SK-N-SH (cell line): ENCODE data around the gene TRPC4AP. TPM values are rescaled to one million over a fixed set of nuclear protein-coding genes. Genes with fewer than 3 reads are reported as not detected.

Experiments used
- CTCF ChIA-PET: fragments of 300-600, 350-600 bp; formaldehyde crosslinking; extraction: SDS; loops from one replicate; lab custom pipeline; 2021; lab: Yijun Ruan, JAX
- POLR2A ChIA-PET: fragments of 350-600 bp; sonication (Branson Sonifier 250); formaldehyde crosslinking; extraction: SDS; loops from one replicate; lab custom pipeline; 2020; ENCODE audit warnings: antibody characterized with exemption, inconsistent platforms; lab: Yijun Ruan, JAX
- DNase-seq: peaks from one replicate; pipeline ENCODE4 v3.0.0; 2012
- H2AFZ ChIP-seq: fragments of 200-600 bp; sonication (generic); 2 replicates; pipeline ENCODE4 v1.8.1; 2016; ENCODE audit warnings: antibody characterized with exemption, mild to moderate bottlenecking, low read depth
- H3F3A ChIP-seq: fragments of 200-600 bp; sonication (generic); replicated peaks from 2 replicates; pipeline ENCODE3; 2016; ENCODE audit warnings: antibody characterized with exemption, mild to moderate bottlenecking; ENCODE audit not compliant: insufficient read depth
- H3K27ac ChIP-seq, 2 experiments: fragments of 200-500 bp in 1 of 2; fragments of 200-600 bp in 1 of 2; sonication (Bioruptor generic) in 1 of 2; sonication (generic), shearing (Covaris generic) in 1 of 2; 2 replicates each; pipeline versions ENCODE4 v1.5.1 to v1.6.1; 2014 to 2016; ENCODE audit warnings: low read depth in 2 of 2, inconsistent platforms in 1 of 2, low read length in 1 of 2, mild to moderate bottlenecking in 1 of 2, mixed read lengths in 1 of 2
- H3K27me3 ChIP-seq: fragments of 200-600 bp; sonication (generic), shearing (Covaris generic); 2 replicates; pipeline ENCODE4 v1.6.1; 2016; ENCODE audit warnings: mixed run types; ENCODE audit not compliant: insufficient read depth
- H3K36me3 ChIP-seq, 2 experiments: fragments of 200-500 bp in 1 of 2; fragments of 200-600 bp in 1 of 2; sonication (Bioruptor generic) in 1 of 2; sonication (generic) in 1 of 2; replicated peaks in 1 of 2; 2 replicates each; pipeline versions ENCODE3 to v1.5.1; 2014 to 2016; ENCODE audit warnings: low read length in 1 of 2, mild to moderate bottlenecking in 1 of 2; ENCODE audit not compliant: insufficient read depth in 2 of 2, control insufficient read depth in 1 of 2
- H3K4me1 ChIP-seq, 2 experiments: fragments of 200-500 bp in 1 of 2; fragments of 200-600 bp in 1 of 2; sonication (Bioruptor generic) in 1 of 2; sonication (generic), shearing (Covaris generic) in 1 of 2; 2 replicates each; pipeline versions ENCODE4 v1.5.1 to v1.6.1; 2014 to 2016; ENCODE audit warnings: low read depth in 1 of 2, low read length in 1 of 2, mixed run types in 1 of 2; ENCODE audit not compliant: insufficient read depth in 2 of 2, control insufficient read depth in 1 of 2
- H3K4me2 ChIP-seq: fragments of 200-600 bp; sonication (generic), shearing (Covaris generic); 2 replicates; pipeline ENCODE4 v1.6.1; 2017; ENCODE audit warnings: mixed run types
- H3K4me3 ChIP-seq, 2 experiments: fragments of 200-500 bp in 1 of 2; fragments of 200-600 bp in 1 of 2; sonication (Bioruptor generic) in 1 of 2; sonication (generic), shearing (Covaris generic) in 1 of 2; 2 replicates each; pipeline versions ENCODE4 v1.5.1 to v1.8.1; 2014 to 2016; ENCODE audit warnings: low read depth in 2 of 2, inconsistent platforms in 1 of 2, low read length in 1 of 2, mild to moderate bottlenecking in 1 of 2, mixed read lengths in 1 of 2, moderate library complexity in 1 of 2
- H3K79me2 ChIP-seq: fragments of 200-600 bp; sonication (generic); 2 replicates; pipeline ENCODE4 v1.8.1; 2017; ENCODE audit warnings: mild to moderate bottlenecking; ENCODE audit not compliant: insufficient read depth
- H3K9ac ChIP-seq: fragments of 200-600 bp; sonication (generic); 2 replicates; pipeline ENCODE4 v1.6.1; 2017; ENCODE audit warnings: mixed run types
- H3K9me2 ChIP-seq: fragments of 200-600 bp; sonication (generic); 2 replicates; pipeline ENCODE4 v1.6.1; 2017; ENCODE audit warnings: mixed run types
- H3K9me3 ChIP-seq: fragments of 200-600 bp; sonication (generic); 2 replicates; pipeline ENCODE4 v1.6.1; 2017; ENCODE audit warnings: mixed run types, mild to moderate bottlenecking, moderate library complexity
- H4K20me1 ChIP-seq: fragments of 200-600 bp; sonication (generic); 2 replicates; pipeline ENCODE4 v1.6.1; 2017; ENCODE audit warnings: mild to moderate bottlenecking, mixed run types; ENCODE audit not compliant: insufficient read depth
- CHD2 ChIP-seq: fragments of 150-350 bp; IDR thresholded peaks from 2 replicates; pipeline ENCODE4 v1.6.1; 2018; ENCODE audit warnings: low read length; ENCODE audit not compliant: partially characterized antibody
- EP300 ChIP-seq, 2 experiments: IDR thresholded peaks; 2 replicates each; pipeline versions ENCODE4 v1.4.0 to v1.6.1; 2012; ENCODE audit warnings: borderline replicate concordance in 1 of 2, low read depth in 1 of 2, low read length in 1 of 2
- EZH2phosphoT487 ChIP-seq: fragments of 200-600 bp; sonication (generic); IDR thresholded peaks from 2 replicates; pipeline ENCODE4 v1.6.1; 2017; ENCODE audit warnings: low read depth, mixed run types, mild to moderate bottlenecking, antibody characterized with exemption, moderate library complexity, borderline replicate concordance
- FOSL2 ChIP-seq: IDR thresholded peaks from 2 replicates; pipeline ENCODE4 v1.4.0; 2012; ENCODE audit warnings: low read depth, mild to moderate bottlenecking, moderate library complexity, borderline replicate concordance
- FOXM1 ChIP-seq: IDR thresholded peaks from 2 replicates; pipeline ENCODE4 v1.4.0; 2012; ENCODE audit warnings: low read depth, mild to moderate bottlenecking
- JUND ChIP-seq: IDR thresholded peaks from 2 replicates; pipeline ENCODE4 v1.4.0; 2012
- MEF2A ChIP-seq: IDR thresholded peaks from 2 replicates; pipeline ENCODE4 v1.4.0; 2012; ENCODE audit warnings: low read depth, borderline replicate concordance
- NFIC ChIP-seq: IDR thresholded peaks from 2 replicates; pipeline ENCODE4 v1.4.0; 2012; ENCODE audit warnings: borderline replicate concordance
- NRF1 ChIP-seq: IDR thresholded peaks from 2 replicates; pipeline ENCODE4 v1.6.1; 2012; ENCODE audit warnings: low read depth, mild to moderate bottlenecking, low read length
- RXRA ChIP-seq: IDR thresholded peaks from 2 replicates; pipeline ENCODE4 v1.4.0; 2012; ENCODE audit warnings: low read depth, mild to moderate bottlenecking, borderline replicate concordance
- SMC3 ChIP-seq: IDR thresholded peaks from 2 replicates; pipeline ENCODE4 v1.6.1; 2012; ENCODE audit warnings: low read depth, low read length, improper control_type of control experiment
- WGBS: methylation state at CpG from one replicate; pipeline ENCODE4 v1.1.6; 2017; ENCODE audit warnings: low lambda C conversion rate; 5-methylcytosine and 5-hydroxymethylcytosine counted together
- polyA plus RNA-seq, 3 experiments: library from polyadenylated mRNA; depleted of rRNA; stranded (reverse); fragments of >200 nt; gene quantifications; 2 replicates each; pipeline ENCODE4 v1.2.3, GENCODE V29; 2012
- TF ChIP-seq, protein P1 (sequence below): IDR thresholded peaks from 2 replicates; pipeline ENCODE4 v1.4.0; 2012; ENCODE audit warnings: low read depth, borderline replicate concordance
- TF ChIP-seq, protein P2 (sequence below): fragments of 150-350 bp; IDR thresholded peaks from 2 replicates; pipeline ENCODE4 v1.6.1; 2016; ENCODE audit warnings: mild to moderate bottlenecking, low read depth, low read length
- TF ChIP-seq, protein P3 (sequence below): IDR thresholded peaks from 2 replicates; pipeline ENCODE4 v1.4.0; 2012; ENCODE audit warnings: low read depth, borderline replicate concordance
- TF ChIP-seq, protein P4 (sequence below): IDR thresholded peaks from 2 replicates; pipeline ENCODE4; 2012
- TF ChIP-seq, protein P5 (sequence below): IDR thresholded peaks from 2 replicates; pipeline ENCODE4 v1.4.0; 2012; ENCODE audit warnings: low read depth
- TF ChIP-seq, protein P6 (sequence below): IDR thresholded peaks from 2 replicates; pipeline ENCODE4 v1.6.1; 2012; ENCODE audit warnings: mild to moderate bottlenecking, low read depth, low read length, moderate library complexity

TRPC4AP gene
- polyA plus RNA-seq, 1 of the 3 experiments (the other 2 are of a cell fraction): 57.4 TPM

DNA sequence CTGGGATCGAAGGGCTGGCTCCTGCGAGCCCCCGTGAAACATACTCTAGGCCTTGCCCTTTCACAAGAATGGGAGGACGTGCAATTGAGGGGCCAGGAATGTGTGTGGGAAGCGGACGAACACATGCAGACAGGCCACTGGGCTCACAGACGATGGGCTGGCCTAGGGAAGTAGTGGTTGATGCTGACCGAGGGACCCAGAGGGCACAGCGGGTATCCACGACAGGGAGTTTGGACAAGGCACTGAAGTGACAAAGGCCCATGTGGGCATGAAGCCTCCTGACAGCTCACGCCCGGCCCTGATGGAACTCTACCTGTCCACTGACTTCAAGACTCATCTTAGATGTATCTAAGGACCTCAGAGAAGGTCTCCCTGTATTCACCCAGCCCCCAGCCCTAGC, 84.7 kb downstream of the TRPC4AP start:
- CTCF ChIA-PET: no interaction called here
- H3K79me2 ChIP-seq: no peaks in the 10 kb centered on the region

More for the DNA sequence above, 84.7 kb downstream of the TRPC4AP start:
- Histone ChIP-seq H3K9ac (no peak overlapping the region), H3K27ac (no peak overlapping the region), H2AFZ (no peak overlapping the region), H3K36me3 (peaks cover 48 to 96% of the 10 kb centered on the region in 2 experiments), H3K9me3 (no peaks in the 10 kb centered on the region), H3K4me1 (no peaks in the 10 kb centered on the region; a peak in 1 of 4 replicates), H3K9me2 (no peaks in the 10 kb centered on the region), H3K4me3 (no peak overlapping the region), H3K4me2 (no peak overlapping the region), H4K20me1 (no peaks in the 10 kb centered on the region), H3K27me3 (no peaks in the 10 kb centered on the region), H3F3A (no peaks in the 10 kb centered on the region)
- peak; percentile 16 for DNase-seq
- POLR2A ChIA-PET: no interaction called here
- TF ChIP-seq, protein P1, sequence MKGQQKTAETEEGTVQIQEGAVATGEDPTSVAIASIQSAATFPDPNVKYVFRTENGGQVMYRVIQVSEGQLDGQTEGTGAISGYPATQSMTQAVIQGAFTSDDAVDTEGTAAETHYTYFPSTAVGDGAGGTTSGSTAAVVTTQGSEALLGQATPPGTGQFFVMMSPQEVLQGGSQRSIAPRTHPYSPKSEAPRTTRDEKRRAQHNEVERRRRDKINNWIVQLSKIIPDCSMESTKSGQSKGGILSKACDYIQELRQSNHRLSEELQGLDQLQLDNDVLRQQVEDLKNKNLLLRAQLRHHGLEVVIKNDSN: no peak
- TF ChIP-seq SMC3 (no peak), NFIC (no peak), NRF1 (no peak), RXRA (no peak), FOSL2 (no peak), FOXM1 (no peak), JUND (no peak), CHD2 (no peak), MEF2A (no peak), EP300 (IDR thresholded peaks at IDR 0.05; ENCODE audit: borderline replicate concordance in 1 of 2, low read depth in 1 of 2, low read length in 1 of 2) (no peak), EZH2phosphoT487 (no peak)
- TF ChIP-seq, protein P2, sequence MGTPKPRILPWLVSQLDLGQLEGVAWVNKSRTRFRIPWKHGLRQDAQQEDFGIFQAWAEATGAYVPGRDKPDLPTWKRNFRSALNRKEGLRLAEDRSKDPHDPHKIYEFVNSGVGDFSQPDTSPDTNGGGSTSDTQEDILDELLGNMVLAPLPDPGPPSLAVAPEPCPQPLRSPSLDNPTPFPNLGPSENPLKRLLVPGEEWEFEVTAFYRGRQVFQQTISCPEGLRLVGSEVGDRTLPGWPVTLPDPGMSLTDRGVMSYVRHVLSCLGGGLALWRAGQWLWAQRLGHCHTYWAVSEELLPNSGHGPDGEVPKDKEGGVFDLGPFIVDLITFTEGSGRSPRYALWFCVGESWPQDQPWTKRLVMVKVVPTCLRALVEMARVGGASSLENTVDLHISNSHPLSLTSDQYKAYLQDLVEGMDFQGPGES: no peak
- TF ChIP-seq, protein P3, sequence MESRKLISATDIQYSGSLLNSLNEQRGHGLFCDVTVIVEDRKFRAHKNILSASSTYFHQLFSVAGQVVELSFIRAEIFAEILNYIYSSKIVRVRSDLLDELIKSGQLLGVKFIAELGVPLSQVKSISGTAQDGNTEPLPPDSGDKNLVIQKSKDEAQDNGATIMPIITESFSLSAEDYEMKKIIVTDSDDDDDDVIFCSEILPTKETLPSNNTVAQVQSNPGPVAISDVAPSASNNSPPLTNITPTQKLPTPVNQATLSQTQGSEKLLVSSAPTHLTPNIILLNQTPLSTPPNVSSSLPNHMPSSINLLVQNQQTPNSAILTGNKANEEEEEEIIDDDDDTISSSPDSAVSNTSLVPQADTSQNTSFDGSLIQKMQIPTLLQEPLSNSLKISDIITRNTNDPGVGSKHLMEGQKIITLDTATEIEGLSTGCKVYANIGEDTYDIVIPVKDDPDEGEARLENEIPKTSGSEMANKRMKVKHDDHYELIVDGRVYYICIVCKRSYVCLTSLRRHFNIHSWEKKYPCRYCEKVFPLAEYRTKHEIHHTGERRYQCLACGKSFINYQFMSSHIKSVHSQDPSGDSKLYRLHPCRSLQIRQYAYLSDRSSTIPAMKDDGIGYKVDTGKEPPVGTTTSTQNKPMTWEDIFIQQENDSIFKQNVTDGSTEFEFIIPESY: no peak
- TF ChIP-seq, protein P4, sequence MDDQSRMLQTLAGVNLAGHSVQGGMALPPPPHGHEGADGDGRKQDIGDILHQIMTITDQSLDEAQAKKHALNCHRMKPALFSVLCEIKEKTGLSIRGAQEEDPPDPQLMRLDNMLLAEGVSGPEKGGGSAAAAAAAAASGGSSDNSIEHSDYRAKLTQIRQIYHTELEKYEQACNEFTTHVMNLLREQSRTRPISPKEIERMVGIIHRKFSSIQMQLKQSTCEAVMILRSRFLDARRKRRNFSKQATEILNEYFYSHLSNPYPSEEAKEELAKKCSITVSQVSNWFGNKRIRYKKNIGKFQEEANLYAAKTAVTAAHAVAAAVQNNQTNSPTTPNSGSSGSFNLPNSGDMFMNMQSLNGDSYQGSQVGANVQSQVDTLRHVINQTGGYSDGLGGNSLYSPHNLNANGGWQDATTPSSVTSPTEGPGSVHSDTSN: no peak
- TF ChIP-seq, protein P5, sequence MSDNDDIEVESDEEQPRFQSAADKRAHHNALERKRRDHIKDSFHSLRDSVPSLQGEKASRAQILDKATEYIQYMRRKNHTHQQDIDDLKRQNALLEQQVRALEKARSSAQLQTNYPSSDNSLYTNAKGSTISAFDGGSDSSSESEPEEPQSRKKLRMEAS: no peak
- TF ChIP-seq, protein P6, sequence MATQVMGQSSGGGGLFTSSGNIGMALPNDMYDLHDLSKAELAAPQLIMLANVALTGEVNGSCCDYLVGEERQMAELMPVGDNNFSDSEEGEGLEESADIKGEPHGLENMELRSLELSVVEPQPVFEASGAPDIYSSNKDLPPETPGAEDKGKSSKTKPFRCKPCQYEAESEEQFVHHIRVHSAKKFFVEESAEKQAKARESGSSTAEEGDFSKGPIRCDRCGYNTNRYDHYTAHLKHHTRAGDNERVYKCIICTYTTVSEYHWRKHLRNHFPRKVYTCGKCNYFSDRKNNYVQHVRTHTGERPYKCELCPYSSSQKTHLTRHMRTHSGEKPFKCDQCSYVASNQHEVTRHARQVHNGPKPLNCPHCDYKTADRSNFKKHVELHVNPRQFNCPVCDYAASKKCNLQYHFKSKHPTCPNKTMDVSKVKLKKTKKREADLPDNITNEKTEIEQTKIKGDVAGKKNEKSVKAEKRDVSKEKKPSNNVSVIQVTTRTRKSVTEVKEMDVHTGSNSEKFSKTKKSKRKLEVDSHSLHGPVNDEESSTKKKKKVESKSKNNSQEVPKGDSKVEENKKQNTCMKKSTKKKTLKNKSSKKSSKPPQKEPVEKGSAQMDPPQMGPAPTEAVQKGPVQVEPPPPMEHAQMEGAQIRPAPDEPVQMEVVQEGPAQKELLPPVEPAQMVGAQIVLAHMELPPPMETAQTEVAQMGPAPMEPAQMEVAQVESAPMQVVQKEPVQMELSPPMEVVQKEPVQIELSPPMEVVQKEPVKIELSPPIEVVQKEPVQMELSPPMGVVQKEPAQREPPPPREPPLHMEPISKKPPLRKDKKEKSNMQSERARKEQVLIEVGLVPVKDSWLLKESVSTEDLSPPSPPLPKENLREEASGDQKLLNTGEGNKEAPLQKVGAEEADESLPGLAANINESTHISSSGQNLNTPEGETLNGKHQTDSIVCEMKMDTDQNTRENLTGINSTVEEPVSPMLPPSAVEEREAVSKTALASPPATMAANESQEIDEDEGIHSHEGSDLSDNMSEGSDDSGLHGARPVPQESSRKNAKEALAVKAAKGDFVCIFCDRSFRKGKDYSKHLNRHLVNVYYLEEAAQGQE: no peak
- WGBS: 96% methylated on average over 11 of the region's 12 CpGs
